GM18520 (cell line): ENCODE results near the gene CTCFL.

Source experiments
- ATAC-seq: cut with Tn5 transposase; IDR thresholded peaks from one replicate; pipeline ENCODE4 v1.9.1; 2021; ENCODE audit not compliant: unreplicated experiment

The CTCFL gene

DNA sequence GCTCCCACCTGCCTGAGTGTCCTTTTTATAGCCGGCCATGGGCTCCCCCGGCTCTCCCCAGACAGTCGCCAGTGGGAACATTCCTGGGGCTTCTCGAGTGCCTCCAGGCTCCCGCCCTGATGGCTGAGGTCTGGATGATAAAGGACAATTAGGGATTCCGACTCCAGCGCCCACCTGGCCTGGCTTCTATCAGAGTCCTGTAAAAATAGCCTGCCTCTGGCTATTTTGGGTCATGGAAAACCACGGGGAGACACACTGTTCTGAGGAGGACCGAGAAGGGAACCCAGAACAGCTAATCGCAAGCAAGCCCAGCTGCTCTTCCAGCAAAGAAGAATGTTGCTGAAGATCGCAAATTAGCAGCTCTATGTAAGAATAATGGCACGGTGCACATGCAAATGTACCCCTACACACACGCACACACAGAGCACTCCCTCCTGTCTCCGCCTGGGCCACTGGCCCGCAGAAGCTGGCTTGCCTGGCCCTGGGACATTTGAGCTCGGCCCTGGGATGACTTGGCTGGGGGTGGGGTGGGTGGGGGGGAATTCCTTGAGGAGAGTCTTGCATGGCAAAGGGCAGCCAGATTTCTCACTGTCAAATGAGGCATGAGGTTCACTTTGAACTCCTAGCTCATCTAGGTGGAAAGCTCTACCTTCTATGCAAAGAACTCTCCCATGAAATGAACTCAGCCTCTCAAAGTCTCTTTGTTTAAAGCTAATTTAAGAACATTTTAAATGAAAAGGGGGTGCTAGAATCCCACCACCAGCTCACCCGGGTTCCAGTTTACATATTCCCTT is 55.3 kb downstream of the CTCFL start:
- no peak for ATAC-seq

DNA sequence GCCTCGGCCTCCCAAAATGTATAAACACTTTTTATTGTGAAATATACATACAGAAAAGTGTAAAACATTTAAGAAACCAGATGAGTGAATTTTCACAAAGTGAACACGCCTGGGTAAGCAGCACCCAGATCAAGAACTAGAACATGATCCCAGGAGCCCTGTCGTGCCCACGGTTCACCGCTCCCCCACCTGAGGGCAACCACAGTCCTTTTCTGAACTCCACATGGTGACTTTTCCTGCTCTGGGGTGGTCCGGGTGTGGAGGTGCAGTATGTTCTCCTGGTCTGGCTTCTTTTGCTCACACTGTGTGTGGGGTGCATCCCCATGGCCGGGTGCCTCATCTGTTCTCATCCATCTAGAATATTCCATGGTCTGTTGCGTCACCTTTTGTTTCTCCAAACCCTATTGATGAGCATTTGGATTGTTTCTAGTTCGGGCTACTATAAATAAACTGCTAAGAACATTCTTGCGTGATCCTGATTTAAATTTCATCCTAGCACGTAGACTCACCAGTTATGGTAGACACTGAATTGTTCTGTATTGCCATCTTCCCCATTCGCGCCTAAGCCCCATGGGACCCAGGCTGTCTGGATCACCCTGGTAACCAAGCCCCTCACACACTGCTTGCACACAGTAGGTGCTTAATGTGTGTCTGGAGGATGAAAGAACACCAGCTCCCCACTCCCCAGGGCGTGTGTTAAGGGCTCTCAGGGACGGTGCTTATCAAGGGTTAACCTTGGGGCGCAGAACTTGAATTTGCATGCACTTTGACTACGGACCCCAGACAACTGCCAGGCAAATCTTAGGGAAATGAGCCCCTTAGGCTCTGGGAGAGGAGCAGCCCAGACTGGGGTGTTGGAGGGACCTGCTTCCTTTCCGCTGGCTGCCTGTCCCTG is 56.2 kb downstream of the CTCFL start:
- no peak for ATAC-seq

DNA sequence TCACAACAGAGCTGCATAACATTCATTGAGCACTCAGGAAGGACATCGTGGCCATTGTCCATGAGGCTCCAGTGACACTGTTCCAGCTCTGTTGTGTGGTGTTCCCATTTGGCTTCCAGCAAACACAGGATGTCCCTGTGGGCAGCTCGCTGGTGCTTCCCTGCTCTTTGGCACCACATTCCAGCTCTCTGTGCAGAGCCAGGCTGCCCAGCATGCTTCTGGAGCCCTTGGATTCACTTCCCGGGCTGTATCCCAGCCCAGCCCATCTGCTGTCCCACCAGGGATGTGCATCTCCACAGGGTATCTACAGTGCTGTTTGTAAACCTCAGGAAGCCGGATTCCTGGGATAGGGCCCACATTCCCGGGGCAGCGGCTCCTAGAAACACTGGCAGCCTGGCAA is 57.2 kb downstream of the CTCFL start:
- ATAC-seq = no peak

DNA sequence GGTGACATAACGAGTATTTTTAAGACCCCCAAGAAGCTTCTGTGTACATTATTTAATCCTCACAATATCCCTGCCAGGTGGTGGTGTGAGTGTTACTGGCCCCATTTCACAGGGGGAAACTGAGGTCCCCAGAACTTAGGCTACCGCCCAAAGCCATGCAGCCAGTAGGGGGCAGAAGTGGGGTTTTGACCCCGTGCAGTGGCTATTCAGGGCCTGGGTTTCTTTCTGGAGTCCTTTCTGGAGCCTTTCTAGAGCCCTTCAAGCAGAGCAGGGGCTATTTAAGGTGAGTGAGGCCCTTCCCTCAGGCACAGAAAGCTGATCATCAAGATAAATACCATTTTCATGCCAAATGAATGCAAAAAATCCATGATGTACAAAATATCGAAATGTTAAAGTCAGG is 59.0 kb downstream of the CTCFL start:
- no peak for ATAC-seq

DNA sequence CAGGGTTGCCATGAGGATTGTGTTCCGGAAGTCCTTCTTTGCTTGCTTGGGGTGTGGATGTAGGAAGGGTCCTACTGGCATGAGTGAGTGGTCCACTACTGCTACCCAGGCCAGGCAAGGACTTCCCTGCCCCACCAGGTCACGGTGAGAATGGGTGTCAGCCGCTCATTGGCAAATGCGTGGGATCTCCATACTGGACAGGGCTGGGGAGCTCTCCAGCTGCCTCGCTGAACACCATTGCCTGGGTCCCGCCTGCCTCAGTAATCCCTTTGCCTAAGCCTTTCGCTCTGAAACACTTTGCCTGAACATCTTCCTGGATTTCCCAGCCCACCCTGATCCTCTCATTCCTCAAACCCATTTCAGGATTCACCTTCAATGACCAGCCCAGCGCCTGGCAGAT is 59.5 kb downstream of the CTCFL start:
- ATAC-seq = no peak

DNA sequence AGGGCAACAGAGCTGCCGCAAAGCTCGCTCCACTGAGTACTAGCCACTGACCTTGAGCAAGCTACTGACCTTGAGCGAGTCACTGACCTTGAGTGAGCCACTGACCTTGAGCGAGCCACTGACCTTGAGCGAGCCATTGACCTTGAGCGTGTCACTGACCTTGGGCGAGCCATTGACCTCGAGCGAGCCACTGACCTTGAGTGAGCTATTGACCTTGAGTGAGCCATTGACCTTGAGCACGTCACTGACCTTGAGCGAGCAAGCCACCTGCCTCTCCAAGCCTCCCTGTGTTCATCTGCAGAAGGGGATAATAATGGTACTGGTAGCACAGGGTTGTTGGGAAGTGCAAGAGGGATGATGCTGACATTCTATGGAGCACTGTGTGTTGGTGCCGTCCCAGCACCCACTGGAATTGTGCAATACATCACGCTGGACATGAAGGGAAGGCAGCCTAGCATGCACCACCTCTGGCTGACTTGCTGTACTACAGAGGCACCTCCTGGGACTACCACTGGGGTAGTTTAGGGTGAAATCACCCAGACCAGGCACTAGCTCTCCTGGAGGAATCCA is 60.2 kb downstream of the CTCFL start:
- no peak for ATAC-seq

DNA sequence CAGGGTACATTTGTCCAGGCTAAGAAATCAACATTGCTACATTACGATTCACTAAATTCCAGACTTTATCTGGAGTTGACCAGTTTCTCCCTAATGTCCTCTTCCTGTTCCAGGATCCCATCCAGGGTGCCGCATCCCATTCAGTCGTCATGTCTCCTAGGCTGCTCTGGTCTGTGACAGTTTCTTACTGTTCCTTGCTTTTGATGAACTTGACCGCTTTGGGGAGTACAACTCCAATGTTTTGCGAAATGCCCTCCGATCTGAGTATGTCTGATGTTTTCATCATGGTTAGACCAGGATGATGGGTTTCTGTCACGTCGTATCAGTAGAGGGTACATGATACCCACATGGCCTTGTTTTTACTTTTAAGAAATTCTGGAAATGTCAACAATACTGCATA is 62.2 kb downstream of the CTCFL start:
- no peak for ATAC-seq

DNA sequence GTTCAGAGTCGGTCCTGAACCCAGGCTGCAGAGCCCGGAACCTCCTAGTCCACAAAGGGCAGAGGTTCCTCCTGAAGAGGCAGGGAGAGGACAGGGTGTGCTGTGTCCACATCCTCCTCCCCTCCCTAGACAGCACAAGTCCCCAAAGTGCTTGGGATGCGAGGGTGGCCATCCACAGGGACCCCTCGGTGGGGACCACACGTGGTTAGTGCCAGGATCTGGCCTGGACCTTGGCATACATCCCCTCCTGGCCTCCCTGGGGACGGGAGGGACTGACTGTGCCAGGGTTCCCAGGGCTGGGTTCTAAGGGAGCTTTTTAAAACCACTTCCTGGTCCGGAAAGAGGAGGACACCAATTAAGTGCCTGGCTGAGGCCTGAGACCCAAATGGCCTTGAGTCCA is 63.2 kb downstream of the CTCFL start:
- no peak for ATAC-seq

DNA sequence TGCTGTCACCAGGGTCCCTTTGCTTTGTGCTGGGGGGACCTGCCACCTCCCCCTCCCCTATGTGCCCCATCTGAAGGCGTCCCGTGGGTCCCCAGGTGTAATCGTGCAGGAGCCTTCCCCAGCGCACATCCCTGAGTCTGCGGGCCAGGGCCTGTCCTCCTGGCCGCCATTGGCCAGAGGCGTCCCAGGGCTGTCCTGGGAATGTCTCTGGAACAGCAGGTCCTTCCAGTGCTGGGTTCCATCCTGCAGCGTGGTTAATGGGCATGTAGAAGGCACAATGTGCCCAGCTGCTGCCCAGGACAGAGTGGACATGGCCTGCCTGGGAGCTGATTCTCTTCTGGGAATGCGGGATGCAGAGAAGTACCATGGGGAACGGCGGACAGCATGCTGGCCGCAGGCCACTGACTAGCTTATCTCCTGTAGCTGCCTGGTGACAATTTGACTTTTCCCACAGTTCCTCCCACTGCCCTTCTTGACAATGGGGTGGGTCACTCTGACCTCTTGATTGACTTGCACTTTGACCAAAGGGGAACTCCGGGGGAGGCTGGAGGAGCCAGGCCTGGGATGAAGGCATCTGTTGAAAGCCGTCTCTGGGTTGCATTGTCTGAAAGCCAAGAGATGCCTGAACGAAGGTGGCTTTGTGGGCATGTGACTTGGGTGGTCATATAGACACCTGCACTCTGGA is 64.0 kb downstream of the CTCFL start:
- ATAC-seq = no peak

DNA sequence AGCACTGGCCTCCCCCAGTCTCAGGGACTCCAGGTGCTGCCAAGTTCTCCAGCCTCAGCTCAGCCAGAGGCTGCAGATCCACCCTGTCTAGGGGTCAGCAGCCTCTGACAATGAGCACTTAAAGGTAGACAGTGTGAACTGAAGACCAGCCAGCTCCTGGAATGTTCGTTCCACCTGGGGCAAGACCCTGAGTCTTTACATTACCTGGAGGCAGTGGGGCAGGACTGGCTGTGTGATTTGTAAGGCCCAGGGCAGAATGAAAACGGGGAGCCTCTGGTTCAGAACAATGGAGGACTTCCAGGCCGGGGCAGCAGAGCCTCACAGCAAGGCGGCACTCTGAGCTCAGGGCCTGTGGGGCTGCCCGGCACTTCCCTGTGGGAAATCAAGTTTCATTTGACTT is 65.0 kb downstream of the CTCFL start:
- no peak for ATAC-seq

DNA sequence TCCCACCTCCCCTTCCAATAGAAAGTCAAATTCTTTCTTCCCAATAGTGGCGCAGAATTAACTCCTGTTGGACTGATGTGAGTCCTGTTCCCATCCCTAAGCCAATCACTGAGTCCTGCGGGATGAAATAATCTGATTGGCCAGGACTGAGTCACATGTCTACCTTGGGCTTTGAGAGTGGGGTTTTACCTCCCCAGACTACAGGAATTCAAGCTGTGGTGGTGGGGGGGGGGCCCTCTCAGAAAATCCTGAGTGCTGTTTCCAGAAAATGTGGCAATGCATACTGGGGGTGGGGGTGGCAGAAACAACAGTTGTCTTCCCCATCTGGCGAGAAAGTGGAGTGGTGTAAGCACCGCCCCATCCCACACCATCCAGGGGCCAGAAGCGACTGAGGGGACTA is 65.7 kb downstream of the CTCFL start:
- no peak for ATAC-seq

DNA sequence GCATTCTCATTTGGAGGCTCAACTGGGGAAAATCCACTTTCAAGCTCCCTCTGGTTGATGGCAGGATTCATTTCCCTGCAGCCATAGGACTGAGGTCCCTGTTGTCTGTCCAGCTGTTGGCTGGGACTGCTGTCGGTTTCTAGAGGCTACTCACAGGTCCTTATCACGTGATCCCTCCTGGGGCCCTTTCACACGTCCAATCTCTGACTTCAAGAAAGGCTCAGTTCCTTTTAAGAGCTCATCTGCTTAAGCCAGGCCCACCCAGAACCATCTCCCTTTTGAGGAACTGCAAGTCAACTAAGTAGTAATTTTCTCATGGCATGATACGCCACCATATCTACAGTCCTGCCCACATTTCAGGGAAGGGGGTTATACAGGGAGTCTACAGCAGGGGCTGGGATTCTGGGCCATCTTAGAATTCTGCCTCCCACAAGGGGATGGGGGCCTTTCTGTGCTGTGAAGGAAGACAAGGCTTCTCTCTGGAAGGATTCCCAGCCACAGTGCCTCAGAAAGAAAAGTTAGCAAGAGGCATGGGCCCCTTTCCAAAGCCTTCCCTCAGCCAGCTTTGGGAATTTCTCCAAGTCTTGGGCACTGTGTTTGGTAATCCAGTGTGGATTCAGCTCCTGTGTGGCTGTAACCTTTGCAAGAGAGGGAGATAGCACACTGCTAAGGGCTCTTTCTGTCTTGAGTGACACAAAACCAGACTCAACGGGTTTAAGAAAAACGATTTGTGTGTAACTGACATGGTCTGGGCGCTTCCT is 66.4 kb downstream of the CTCFL start:
- ATAC-seq = no peak

DNA sequence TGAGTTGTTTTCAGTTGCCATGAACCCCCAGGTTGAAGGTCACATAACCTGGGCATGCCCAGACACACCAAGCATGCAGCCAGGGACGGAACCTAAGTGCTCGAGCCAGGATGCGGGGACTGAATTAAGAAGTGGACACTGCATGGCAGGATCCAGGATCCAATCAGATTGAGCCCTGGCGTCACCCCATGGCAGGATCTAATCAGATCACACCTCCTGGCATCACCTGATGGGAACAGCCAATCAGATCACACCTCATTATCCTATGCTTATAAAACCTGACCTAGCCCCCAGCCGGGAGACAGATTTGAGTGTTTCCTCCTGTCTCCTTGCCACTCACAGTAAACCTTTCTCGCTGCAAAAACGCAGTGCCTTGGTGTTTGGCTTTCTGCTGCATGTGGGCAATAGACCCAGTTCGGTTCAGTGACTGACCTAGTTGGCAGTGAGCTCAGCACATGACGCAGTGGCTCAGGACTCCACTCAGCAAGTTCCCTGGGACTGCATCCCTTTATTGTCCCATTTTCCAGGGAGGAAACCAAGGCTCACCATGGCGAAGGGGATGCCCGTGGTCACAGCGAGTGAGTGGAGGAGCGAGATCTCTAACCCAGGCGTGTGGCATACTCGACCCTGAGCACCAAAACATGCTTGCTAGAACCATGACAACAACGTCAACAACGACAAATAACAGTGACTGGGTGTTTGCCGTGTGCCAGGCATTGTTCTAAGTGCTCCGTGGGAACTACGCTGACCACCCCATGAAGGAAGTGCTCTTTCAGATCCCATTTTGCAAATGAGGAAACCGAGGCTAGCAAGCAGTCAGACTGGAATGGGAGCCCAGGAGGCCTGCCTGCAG is 67.5 kb downstream of the CTCFL start:
- ATAC-seq = no peak

DNA sequence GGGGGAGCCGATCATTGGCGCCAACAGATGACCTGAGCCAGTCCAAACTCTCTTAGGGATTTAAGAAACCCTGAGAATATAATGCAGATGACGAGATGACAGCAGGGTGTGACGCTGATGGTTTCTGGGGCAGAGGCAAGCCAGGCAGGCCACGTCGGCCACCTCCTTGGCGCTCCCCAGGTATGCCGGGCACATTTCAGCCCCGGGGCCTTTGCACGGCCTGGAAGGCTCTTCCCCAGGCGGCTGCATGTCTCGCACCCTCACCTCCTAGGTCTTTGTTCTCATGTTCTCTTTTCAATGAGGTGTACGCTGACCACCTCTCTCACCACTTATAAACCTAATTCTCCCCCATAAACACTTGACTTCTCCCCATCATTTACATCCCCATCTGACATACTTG is 68.8 kb downstream of the CTCFL start:
- no peak for ATAC-seq

DNA sequence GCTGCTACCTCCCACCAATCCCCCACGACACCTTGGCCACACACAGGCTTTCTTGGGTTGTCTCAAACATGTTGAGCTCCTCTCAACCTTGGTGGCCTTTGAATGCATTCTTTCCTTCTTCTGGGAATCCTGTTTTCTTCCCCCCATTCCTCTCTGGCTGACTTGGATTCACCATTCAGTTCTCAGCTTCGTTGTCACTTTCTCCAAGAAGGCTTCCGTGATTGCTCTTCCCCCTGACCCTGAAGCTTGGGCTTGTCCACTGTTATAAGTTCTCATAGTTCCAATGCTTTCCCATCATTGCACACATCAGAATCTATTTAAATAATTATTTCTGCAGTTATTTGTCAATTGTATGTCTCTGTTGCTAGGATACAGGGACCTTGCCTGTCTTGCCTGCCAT is 69.6 kb downstream of the CTCFL start:
- no peak for ATAC-seq

DNA sequence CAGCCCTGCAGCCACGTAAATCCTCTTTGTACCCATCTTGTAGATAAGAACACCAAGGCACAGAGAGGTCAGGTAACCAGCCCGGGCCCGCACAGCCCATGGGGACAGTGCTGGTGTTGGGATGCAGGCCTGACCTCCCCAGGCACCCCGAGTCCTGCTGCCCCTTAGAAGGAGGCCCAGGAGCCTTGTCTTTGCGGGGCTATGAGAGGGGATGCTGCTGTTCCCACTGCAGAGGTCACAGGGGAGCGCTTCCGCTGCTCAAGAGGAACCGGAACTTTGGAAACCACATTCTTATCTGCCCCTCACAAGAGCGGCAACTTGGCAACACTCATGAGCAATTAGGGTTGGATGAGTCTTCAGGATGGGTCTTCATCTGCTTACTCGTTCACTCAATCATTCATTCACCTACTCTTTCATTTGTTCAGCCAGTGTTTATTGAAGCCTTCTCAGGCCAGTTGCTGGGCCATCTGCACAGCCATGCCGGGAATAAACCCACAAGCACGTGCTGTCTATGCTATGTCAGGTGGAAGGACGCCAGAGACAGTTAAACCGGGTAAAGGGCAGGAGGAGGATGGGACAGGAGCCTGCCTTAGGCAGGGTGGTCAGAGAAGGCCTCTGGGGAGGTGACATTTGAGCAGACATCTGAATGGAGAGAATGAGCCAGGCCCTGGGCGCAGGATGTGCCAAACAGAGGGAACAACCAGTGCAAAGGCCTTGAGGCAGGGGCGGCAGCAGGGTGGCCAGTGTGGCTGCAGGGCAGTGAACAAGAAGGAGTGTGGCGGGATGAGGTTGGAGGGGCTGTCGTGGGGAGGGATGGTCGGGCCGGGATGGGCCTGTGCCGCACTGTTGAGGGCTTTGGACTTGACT is 72.9 kb downstream of the CTCFL start:
- no peak for ATAC-seq

DNA sequence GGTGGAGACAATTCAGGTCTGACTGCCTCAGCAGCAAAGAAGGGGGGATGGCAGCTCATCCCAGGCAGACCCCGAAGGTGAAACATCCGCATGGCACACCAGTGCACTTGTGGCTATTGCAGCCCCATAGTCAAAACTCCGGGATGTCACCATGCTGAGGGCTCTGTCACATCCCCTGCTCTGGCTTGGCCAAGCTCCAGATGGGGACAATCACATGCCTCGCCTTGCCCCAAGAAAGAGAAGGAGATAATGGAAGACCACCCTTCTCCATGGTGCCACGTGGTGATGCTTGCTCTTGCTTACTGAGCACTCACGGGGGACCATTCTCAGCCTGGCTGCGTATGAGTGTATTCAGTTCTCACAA is 73.5 kb downstream of the CTCFL start:
- ATAC-seq = no peak

DNA sequence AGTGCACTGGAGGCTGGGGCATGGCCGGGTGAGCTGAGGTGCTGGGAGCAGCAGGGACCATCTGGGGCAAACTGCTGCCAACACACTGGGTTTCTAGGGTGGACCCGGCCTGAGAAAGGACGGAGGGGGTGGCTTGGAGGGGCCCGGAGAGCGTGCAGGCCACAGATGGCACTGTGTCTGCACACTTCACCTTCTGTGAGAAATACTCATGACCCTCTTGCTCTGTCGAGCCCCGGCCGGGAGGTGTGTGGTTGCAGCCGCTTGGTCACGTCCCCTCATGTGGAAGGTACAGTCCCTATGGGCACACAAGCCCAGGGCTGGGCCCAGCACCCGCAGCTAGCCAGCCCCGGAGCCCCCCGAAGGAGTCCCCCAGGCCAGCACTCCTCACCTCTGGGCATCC is 74.0 kb downstream of the CTCFL start:
- ATAC-seq = no peak

DNA sequence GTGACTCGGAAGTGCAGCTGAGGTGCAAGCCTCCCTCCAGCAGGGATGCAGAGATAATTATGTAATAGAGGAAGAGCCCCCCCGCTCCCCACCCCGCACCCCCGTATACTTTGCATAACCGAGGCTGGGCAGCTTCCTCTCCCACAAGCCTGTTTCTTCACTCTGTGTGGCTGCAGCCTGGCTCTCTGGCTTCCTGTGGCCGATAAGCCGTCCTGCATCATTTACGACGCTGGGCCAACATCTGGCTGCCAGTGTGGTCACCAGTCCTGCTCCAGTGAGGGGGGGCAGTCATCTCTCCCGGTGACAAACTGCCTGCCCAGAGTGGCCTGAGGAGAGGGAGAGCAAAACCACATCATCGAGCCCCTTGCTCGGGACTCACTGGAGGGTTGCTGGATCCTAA is 74.5 kb downstream of the CTCFL start:
- peak; percentile 58 for ATAC-seq
